IPS-18c (cell line): Measurements from ENCODE around the gene CENPT.

Source experiments
- H3K4me3 ChIP-seq: 2 replicates; pipeline ENCODE4 v1.7.0; 2013; ENCODE audit warnings: low read depth, mild to moderate bottlenecking, low read length, moderate library complexity; ENCODE audit not compliant: insufficient read depth
- H3K9me3 ChIP-seq: one replicate; pipeline ENCODE4 v1.6.1; 2013; ENCODE audit warnings: mild to moderate bottlenecking, low read length, moderate library complexity; ENCODE audit not compliant: control insufficient read depth, insufficient read depth

The CENPT gene

GRCh38 chr16:67803894-67804293 is 43.6 kb downstream of the CENPT start:
- no peak overlapping the region for H3K4me3 ChIP-seq

GRCh38 chr16:67801883-67802282 is 45.6 kb downstream of the CENPT start:
- no peaks in the 10 kb centered on the region for H3K9me3 ChIP-seq

More at GRCh38 chr16:67803894-67804293, 43.6 kb downstream of the CENPT start:
- H3K9me3 ChIP-seq = no peaks in the 10 kb centered on the region

DNA sequence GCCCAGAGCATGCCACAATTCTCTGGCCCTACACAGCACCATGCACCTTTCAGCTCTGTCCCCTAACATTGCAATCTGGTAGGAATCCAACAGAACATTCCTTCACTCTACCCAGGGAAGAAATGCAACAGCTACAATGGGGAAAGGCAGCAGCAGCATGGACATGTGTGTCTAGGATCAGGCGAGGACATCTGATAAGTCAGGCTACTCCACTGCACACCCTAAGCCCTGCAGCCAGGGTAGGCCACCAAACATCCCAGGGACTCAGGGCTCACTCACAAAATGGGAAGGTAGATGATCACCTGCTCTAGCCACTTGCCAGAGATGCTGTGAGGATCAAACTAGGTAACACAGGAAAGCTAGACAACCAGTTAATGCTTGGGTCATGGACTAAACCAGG is 46.3 kb downstream of the CENPT start:
- Histone ChIP-seq H3K9me3 (no peaks in the 10 kb centered on the region), H3K4me3 (no peak overlapping the region; the same call in 1 of the 2 replicates)

More at GRCh38 chr16:67801883-67802282, 45.6 kb downstream of the CENPT start:
- no peak overlapping the region for H3K4me3 ChIP-seq

- Histone ChIP-seq H3K4me3 (no peak overlapping the region), H3K9me3 (no peaks in the 10 kb centered on the region)
These were observed 47.1 kb downstream of the CENPT start for GRCh38 chr16:67800338-67800926.

GRCh38 chr16:67796099-67796718 is 51.3 kb downstream of the CENPT start:
- Histone ChIP-seq H3K9me3 (no peaks in the 10 kb centered on the region), H3K4me3 (no peak overlapping the region)

- no peak overlapping the region for H3K4me3 ChIP-seq
- H3K9me3 ChIP-seq = no peaks in the 10 kb centered on the region
These were observed 57.4 kb downstream of the CENPT start for GRCh38 chr16:67790071-67790470.

- no peaks in the 10 kb centered on the region for H3K9me3 ChIP-seq
- H3K4me3 ChIP-seq = no peak overlapping the region
These were observed 61.0 kb downstream of the CENPT start for GRCh38 chr16:67786491-67786890.

- Histone ChIP-seq H3K9me3 (no peaks in the 10 kb centered on the region), H3K4me3 (no peak overlapping the region)
These were observed 64.2 kb downstream of the CENPT start for GRCh38 chr16:67783353-67783725.

GRCh38 chr16:67782567-67783352 is 64.7 kb downstream of the CENPT start:
- H3K9me3 ChIP-seq = no peaks in the 10 kb centered on the region
- no peak overlapping the region for H3K4me3 ChIP-seq

DNA sequence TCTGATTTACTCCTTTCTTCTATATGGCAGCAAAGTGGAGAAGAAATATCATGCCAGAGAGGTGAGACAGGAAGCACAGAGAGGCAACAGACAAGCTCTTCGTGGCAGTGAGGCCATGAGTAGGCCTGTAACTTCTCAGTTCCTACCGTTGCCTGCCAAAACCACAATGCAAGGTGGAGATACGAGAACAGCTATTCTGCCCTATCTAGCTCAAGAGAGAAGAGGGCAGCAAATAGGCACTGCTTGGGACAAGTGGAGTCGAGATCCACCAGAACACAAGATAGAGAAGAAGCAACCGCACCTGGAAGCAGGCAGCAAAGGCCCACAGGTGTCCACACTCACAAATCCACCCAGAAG is 66.0 kb downstream of the CENPT start:
- H3K4me3 ChIP-seq = no peak overlapping the region

GRCh38 chr16:67780847-67781564 is 66.5 kb downstream of the CENPT start:
- H3K4me3 ChIP-seq = no peak overlapping the region
- H3K9me3 ChIP-seq = no peaks in the 10 kb centered on the region

More for the DNA sequence above, 66.0 kb downstream of the CENPT start:
- H3K9me3 ChIP-seq = no peaks in the 10 kb centered on the region

DNA sequence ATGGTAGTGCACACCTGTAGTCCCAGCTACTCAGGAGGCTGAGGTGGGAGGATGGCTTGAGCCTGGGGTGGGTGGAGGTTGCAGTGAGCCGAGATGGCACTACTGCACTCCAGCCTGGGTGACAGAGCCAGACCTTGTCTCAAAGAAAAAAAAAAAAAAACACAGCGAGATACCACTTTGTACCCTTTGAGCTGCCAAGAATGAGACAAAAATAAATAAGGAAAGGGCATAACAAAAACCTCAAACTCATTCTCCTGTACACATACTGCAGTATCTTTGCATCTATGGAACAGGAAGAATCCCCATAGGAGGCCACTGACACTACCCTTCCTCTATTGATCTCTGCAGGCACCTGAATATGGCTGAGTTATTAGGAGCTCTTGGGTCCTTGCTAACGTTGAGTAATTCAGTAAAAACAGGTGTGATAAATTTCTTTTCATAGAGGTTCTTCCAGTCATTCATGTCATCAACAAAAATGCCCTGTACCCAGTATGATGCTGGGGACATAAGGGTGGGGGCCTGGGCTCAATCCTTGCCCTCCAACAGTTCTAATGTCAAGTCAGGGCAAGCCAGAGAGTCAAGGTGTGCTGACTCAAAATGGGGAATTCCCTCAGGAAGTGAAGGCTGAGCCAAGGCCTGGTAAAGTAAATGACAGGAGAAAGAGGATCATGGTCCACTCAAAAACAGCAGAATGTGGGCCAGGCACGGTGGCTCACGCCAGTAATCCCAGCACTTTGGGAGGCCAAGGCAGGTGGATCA is 68.1 kb downstream of the CENPT start:
- Histone ChIP-seq H3K9me3 (no peaks in the 10 kb centered on the region), H3K4me3 (no peak overlapping the region)
